CD14-positive monocyte (primary cell): ENCODE results near the gene EXOC4. TPM values are rescaled to one million over a fixed set of nuclear protein-coding genes. Genes with fewer than 3 reads are reported as not detected.

Experiments
- DNase-seq, 3 donors: peaks; one replicate each; pipeline ENCODE4 v3.0.0-alpha.2; 2011 to 2022
- H2AFZ ChIP-seq: 2 replicates; pipeline ENCODE4 v1.6.0; 2012; ENCODE audit warnings: mild to moderate bottlenecking, low read depth, low read length, inconsistent platforms; ENCODE audit not compliant: insufficient read depth, poor library complexity, severe bottlenecking
- H3K27ac ChIP-seq, 2 donors: 1 replicate in 1 of 2; 2 replicates in 1 of 2; pipeline ENCODE4 v1.5.1; 2012 to 2013; ENCODE audit warnings: low read length in 2 of 2, control low read depth in 1 of 2, inconsistent platforms in 1 of 2, low read depth in 1 of 2, mild to moderate bottlenecking in 1 of 2
- H3K27me3 ChIP-seq, 2 donors: one replicate each; pipeline versions ENCODE4 v1.6.0 to v1.6.1; 2011 to 2013; ENCODE audit warnings: low read length in 2 of 2; ENCODE audit not compliant: control insufficient read depth in 2 of 2, insufficient read depth in 2 of 2
- H3K36me3 ChIP-seq, 2 donors: replicated peaks in 1 of 2; 1 replicate in 1 of 2; 2 replicates in 1 of 2; pipeline versions ENCODE4 v1.5.1 to v1.6.1; 2012 to 2013; ENCODE audit warnings: low read length in 2 of 2, control low read depth in 1 of 2, inconsistent platforms in 1 of 2, mild to moderate bottlenecking in 1 of 2; ENCODE audit not compliant: insufficient read depth in 2 of 2, control insufficient read depth in 1 of 2
- H3K4me1 ChIP-seq, 2 donors: 1 replicate in 1 of 2; 2 replicates in 1 of 2; pipeline versions ENCODE4 v1.5.1 to v1.6.1; 2012 to 2013; ENCODE audit warnings: low read length in 2 of 2, control low read depth in 1 of 2, inconsistent platforms in 1 of 2, mild to moderate bottlenecking in 1 of 2, moderate library complexity in 1 of 2; ENCODE audit not compliant: insufficient read depth in 2 of 2, control insufficient read depth in 1 of 2
- H3K4me2 ChIP-seq: replicated peaks from 2 replicates; pipeline ENCODE3; 2012; ENCODE audit warnings: low read length, moderate library complexity, mild to moderate bottlenecking; ENCODE audit not compliant: poor library complexity, severe bottlenecking; ENCODE audit errors: extremely low read depth
- H3K4me3 ChIP-seq, 3 experiments: fragments of 200-600 bp in 1 of 3; sonication (generic) in 1 of 3; replicated peaks in 1 of 3; 1 replicate in 2 of 3; 2 replicates in 1 of 3; pipeline ENCODE4 v1.5.1; 2011 to 2013; ENCODE audit warnings: low read length in 3 of 3, mild to moderate bottlenecking in 3 of 3, control low read depth in 2 of 3, low read depth in 2 of 3, inconsistent platforms in 1 of 3, moderate library complexity in 1 of 3
- H3K79me2 ChIP-seq: 2 replicates; pipeline ENCODE4 v1.6.0; 2012; ENCODE audit warnings: mild to moderate bottlenecking, control low read depth, inconsistent platforms, low read length, moderate library complexity; ENCODE audit not compliant: insufficient read depth
- H3K9ac ChIP-seq: 2 replicates; pipeline ENCODE4 v1.6.0; 2017; ENCODE audit warnings: low read length, mild to moderate bottlenecking; ENCODE audit not compliant: insufficient read depth, poor library complexity, severe bottlenecking
- H3K9me3 ChIP-seq, 2 donors: replicated peaks in 1 of 2; 1 replicate in 1 of 2; 2 replicates in 1 of 2; pipeline versions ENCODE4 v1.5.1 to v1.6.1; 2012 to 2013; ENCODE audit warnings: low read length in 2 of 2, control low read depth in 1 of 2; ENCODE audit not compliant: control insufficient read depth in 1 of 2, insufficient read depth in 1 of 2
- H4K20me1 ChIP-seq: 2 replicates; pipeline ENCODE4 v1.6.0; 2012; ENCODE audit warnings: mild to moderate bottlenecking, low read length, control low read depth, moderate library complexity; ENCODE audit not compliant: insufficient read depth
- H3K27ac Mint-ChIP-seq, 7 donors: one replicate each; pipeline ENCODE4 v1.8.0; 2020; ENCODE audit warnings: mild to moderate bottlenecking in 7 of 7, mixed read lengths in 7 of 7, moderate library complexity in 6 of 7, inconsistent platforms in 2 of 7
- H3K27me3 Mint-ChIP-seq, 3 donors: one replicate each; pipeline ENCODE4 v1.8.0; 2021 to 2022; ENCODE audit warnings: low read depth in 3 of 3, mild to moderate bottlenecking in 3 of 3, mixed read lengths in 3 of 3, moderate library complexity in 3 of 3, inconsistent platforms in 1 of 3
- H3K36me3 Mint-ChIP-seq, 2 donors: one replicate each; pipeline ENCODE4 v1.8.0; 2020; ENCODE audit warnings: mixed read lengths in 2 of 2, inconsistent platforms in 1 of 2, mild to moderate bottlenecking in 1 of 2
- H3K4me1 Mint-ChIP-seq: one replicate; pipeline ENCODE4 v1.8.0; 2020; ENCODE audit warnings: mild to moderate bottlenecking, mixed read lengths
- H3K4me3 Mint-ChIP-seq, 2 donors: one replicate each; pipeline ENCODE4 v1.8.0; 2020; ENCODE audit warnings: mild to moderate bottlenecking in 2 of 2, mixed read lengths in 2 of 2, moderate library complexity in 1 of 2
- H3K9me3 Mint-ChIP-seq, 7 donors: one replicate each; pipeline ENCODE4 v1.8.0; 2020 to 2022; ENCODE audit warnings: mixed read lengths in 7 of 7, mild to moderate bottlenecking in 6 of 7, moderate library complexity in 6 of 7, inconsistent platforms in 2 of 7
- WGBS: methylation state at CpG from one replicate; pipeline ENCODE4 v1.1.5; 2013; ENCODE audit warnings: missing lambda C conversion rate; ENCODE audit not compliant: insufficient coverage; 5-methylcytosine and 5-hydroxymethylcytosine counted together
- intact Hi-C, 2 donors: fragments of 100-400 bp; cut with micrococcal nuclease; formaldehyde crosslinking; loops; one replicate each; pipeline versions ENCODE4 v1.15.0 to v1.15.1; 2023
- polyA plus RNA-seq, 3 donors: library from polyadenylated mRNA; depleted of rRNA in 1 of 3; unstranded in 2 of 3; stranded (reverse) in 1 of 3; fragments of 300-500 nt in 2 of 3; fragments of >200 nt in 1 of 3; fragmentation: Illumina TruSeq in 2 of 3; gene quantifications; 1 replicate in 2 of 3; 2 replicates in 1 of 3; pipeline ENCODE4 v1.2.3, GENCODE V29; 2012 to 2021
- TF ChIP-seq, protein P1 (sequence below): fragments of 200-600 bp; IDR thresholded peaks from one replicate; pipeline ENCODE4 v1.8.0; 2022; ENCODE audit warnings: antibody characterized with exemption, mild to moderate bottlenecking

EXOC4 gene
- polyA plus RNA-seq, 3 donors: 20.6 to 22.3 (median 22.3) TPM

DNA sequence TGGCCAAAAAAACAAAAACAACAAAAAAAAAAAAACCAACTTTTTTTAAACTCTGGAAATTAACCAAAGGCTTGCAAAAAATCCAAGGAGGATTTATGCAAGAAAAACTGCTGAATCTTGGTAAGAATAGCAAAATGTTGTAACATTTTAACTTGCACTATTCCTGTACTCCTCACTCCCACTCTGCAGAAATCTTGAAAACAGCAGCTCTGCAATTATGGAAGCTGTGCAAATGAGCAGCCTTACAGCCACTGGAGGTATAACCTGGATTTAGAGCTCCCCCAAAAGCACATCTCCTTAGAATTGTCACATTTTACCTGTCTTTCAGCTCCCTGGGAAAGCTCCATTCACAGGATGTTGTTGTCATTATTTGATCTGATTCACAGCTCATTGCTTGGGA lies 832.4 kb downstream of the EXOC4 start:
- no peaks in the 10 kb centered on the region for H4K20me1 ChIP-seq
- no peak for DNase-seq
- H3K9me3 ChIP-seq: peaks cover 3 to 30% of the 10 kb centered on the region in 2 donors
- no peak overlapping the region for H3K9ac ChIP-seq
- H3K79me2 ChIP-seq: no peaks in the 10 kb centered on the region
- peaks cover 27 to 30% of the 10 kb centered on the region in 2 donors for H3K4me1 ChIP-seq
- Mint-ChIP-seq H3K27ac (peak overlapping the region in 4 of 7 donors; percentile 60 to 75 (median 66)), H3K9me3 (peaks cover 8 to 26% (median 18%) of the 10 kb centered on the region in 7 donors), H3K36me3 (peaks cover 2 to 5% of the 10 kb centered on the region in 2 donors), H3K27me3 (no peaks in the 10 kb centered on the region), H3K4me3 (no peak overlapping the region), H3K4me1 (peaks cover 28% of the 10 kb centered on the region)
- no peak overlapping the region for H2AFZ ChIP-seq
- no peak overlapping the region for H3K4me2 ChIP-seq
- H3K36me3 ChIP-seq: no peaks in the 10 kb centered on the region
- TF ChIP-seq, protein P1, sequence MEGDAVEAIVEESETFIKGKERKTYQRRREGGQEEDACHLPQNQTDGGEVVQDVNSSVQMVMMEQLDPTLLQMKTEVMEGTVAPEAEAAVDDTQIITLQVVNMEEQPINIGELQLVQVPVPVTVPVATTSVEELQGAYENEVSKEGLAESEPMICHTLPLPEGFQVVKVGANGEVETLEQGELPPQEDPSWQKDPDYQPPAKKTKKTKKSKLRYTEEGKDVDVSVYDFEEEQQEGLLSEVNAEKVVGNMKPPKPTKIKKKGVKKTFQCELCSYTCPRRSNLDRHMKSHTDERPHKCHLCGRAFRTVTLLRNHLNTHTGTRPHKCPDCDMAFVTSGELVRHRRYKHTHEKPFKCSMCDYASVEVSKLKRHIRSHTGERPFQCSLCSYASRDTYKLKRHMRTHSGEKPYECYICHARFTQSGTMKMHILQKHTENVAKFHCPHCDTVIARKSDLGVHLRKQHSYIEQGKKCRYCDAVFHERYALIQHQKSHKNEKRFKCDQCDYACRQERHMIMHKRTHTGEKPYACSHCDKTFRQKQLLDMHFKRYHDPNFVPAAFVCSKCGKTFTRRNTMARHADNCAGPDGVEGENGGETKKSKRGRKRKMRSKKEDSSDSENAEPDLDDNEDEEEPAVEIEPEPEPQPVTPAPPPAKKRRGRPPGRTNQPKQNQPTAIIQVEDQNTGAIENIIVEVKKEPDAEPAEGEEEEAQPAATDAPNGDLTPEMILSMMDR: no peak
- no peak overlapping the region for H3K4me3 ChIP-seq
- no peaks in the 10 kb centered on the region for H3K27me3 ChIP-seq
- H3K27ac ChIP-seq: peak overlapping the region in 1 of 2 donors; percentile 61
- intact Hi-C loops: no loop called here

DNA sequence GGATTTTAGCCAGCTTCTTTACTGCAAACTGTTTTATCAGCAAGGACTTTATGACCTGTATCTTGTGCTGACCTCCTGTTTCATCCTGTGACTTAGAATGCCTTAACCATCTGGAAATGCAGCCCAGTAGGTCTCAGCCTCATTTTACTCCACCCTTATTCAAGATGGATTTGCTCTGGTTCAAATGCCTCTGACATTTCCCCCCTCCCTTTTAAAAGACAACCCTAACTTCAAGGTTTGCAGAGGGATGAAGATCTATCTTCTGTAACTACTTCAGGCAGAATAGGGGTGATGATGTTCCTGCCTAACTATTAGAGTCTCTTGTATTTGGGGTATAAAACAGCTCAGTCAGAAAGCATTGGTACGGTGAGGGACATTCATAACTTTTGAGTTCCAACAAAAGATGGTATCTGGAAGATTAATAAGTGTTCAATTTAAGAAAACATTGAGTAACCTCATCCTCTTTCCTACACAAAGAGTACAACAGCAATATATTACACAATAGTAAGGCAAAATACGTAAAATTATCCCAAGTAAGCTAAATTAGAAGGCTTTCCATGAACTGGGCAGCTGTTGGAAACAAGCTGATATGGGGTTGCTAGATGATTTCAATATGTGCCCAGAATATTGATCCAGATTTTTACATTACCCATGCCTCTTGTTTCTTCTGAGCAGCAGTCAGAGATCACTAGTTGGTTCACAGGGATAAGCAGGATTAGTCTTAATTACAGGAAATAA lies 834.3 kb downstream of the EXOC4 start:
- H3K9ac ChIP-seq: no peak overlapping the region
- peaks cover 12 to 34% (median 25%) of the 10 kb centered on the region in 7 donors for H3K9me3 Mint-ChIP-seq
- H3K27ac Mint-ChIP-seq: no peak overlapping the region
- H3K4me1 ChIP-seq: peaks cover 27 to 30% of the 10 kb centered on the region in 2 donors
- H4K20me1 ChIP-seq: no peaks in the 10 kb centered on the region
- H3K36me3 ChIP-seq: no peaks in the 10 kb centered on the region
- no peak for DNase-seq
- H3K4me3 ChIP-seq: no peak overlapping the region
- H3K4me1 Mint-ChIP-seq: peaks cover 28% of the 10 kb centered on the region
- intact Hi-C loops: no loop called here
- no peaks in the 10 kb centered on the region for H3K79me2 ChIP-seq
- no peaks in the 10 kb centered on the region for H3K27me3 ChIP-seq
- H3K4me2 ChIP-seq: no peak overlapping the region
- H3K27ac ChIP-seq: no peak overlapping the region
- peaks cover 2 to 5% of the 10 kb centered on the region in 2 donors for H3K36me3 Mint-ChIP-seq
- TF ChIP-seq, protein P1: no peak
- H3K4me3 Mint-ChIP-seq: no peak overlapping the region
- H2AFZ ChIP-seq: no peak overlapping the region
- WGBS: no CpG with 5 or more reads among the region's 2 CpGs
- H3K27me3 Mint-ChIP-seq: no peaks in the 10 kb centered on the region
- H3K9me3 ChIP-seq: peaks cover 16 to 36% of the 10 kb centered on the region in 2 donors
